ENCODE data around the gene SCAMP3. TPM values are rescaled to one million over a fixed set of nuclear protein-coding genes. Genes with fewer than 3 reads are reported as not detected.

SCAMP3 gene
- total and polyA plus RNA-seq, 2 of the 4 experiments (the other 2 are of a cell fraction) = 30.5 to 118 TPM

DNA sequence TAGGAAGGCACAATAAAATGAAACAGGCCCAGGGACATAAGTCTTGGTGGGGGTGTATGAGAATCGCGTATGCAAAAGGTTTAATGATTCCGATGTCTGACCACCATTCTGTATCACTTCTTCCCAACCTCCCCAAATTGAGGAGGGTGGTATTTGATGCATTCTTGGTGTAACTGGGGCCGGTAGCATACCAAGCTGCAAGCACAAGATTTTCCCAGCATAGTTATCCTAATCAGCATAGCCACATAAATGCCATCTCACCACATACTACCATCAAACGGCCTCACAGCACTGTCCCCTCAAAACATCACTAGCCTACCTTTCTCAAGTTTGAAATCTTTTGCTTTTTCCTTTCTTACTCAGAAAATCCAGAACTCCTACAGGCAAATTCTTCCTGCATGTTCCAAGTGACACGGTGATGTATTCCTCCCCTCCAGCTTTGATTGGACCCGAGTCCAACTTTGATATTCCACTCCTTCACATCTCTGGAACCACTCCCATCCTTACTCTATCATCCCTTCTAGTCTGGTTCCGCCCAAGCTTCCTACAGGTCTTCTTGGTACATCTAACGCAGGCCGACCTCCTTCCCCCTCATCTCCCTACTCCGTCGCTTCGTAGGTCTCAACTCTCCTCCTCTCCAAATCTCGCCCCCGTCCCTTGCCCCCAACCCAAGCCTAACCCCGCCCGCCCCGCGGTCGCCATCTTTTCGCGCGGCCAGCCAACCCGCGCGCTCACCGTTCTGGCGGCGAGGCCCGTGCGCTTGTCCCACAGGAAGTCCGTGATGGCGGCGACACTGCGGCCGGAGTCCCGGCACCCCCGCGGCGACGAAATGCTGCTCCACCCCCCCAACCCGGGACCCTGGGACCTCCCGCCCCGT is 10.5 kb upstream of the SCAMP3 start:
- ChIA-PET POLR2A (ENCODE audit: unreplicated experiment) (interaction anchor here (1.1 kb wide), 1 partner anchor 136 kb away, joined by 3 read pairs; no protein-coding TSS in a partner anchor), CTCF (interaction anchor here (1.0 to 1.3 kb wide), 3 partner anchors 10 to 100 kb away, joined by 3 to 4 read pairs (median 3); partner anchors contain the start of genes KRTCAP2 and SCAMP3)
- H2BK120ac ChIP-seq (ENCODE audit: low read depth, low read length) = no peak overlapping the region; the same call in 1 of the 2 replicates
- peak overlapping the region; percentile 78 for H4K5ac ChIP-seq (ENCODE audit: low read depth, low read length)
- TF ChIP-seq, protein P1, sequence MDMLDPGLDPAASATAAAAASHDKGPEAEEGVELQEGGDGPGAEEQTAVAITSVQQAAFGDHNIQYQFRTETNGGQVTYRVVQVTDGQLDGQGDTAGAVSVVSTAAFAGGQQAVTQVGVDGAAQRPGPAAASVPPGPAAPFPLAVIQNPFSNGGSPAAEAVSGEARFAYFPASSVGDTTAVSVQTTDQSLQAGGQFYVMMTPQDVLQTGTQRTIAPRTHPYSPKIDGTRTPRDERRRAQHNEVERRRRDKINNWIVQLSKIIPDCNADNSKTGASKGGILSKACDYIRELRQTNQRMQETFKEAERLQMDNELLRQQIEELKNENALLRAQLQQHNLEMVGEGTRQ (IDR thresholded peaks at IDR 0.05; ENCODE audit: low read depth, low read length) = no peak
- no peak for TF ChIP-seq ELK1 (IDR thresholded peaks at IDR 0.05; ENCODE audit: borderline replicate concordance, low read depth, low read length)
- 0 out of 2 replicates have a peak, but pooled peaks have one; percentile 14 for TF ChIP-seq MXI1 (IDR thresholded peaks at IDR 0.05; ENCODE audit: borderline replicate concordance, low read depth, low read length)
- TF ChIP-seq RFX5 (IDR thresholded peaks at IDR 0.05; ENCODE audit: low read depth, low read length) = no peak
- no peak for TF ChIP-seq CHD1 (IDR thresholded peaks at IDR 0.05; ENCODE audit: low read depth, low read length)
- no peak for TF ChIP-seq SMC3 (IDR thresholded peaks at IDR 0.05; ENCODE audit: low read depth, low read length)
- TF ChIP-seq RCOR1 (IDR thresholded peaks at IDR 0.05; ENCODE audit: insufficient replicate concordance, low read length) = no peak
- H2BK15ac ChIP-seq (ENCODE audit: low read depth, low read length) = no peak overlapping the region
- H2BK5ac ChIP-seq (ENCODE audit: low read depth, low read length, poor library complexity, severe bottlenecking) = peak overlapping the region; percentile 64
- H3K9ac ChIP-seq (ENCODE audit: low read depth, low read length) = peak overlapping the region; percentile 89
- H2AFZ ChIP-seq (replicated peaks; ENCODE audit: low read length, poor library complexity) = peak overlapping the region; percentile 63
- dilution Hi-C loops (cut with HindIII; ENCODE audit: low sequenced_read_pairs, unreplicated experiment) = no loop called here
- 0% methylated on average over 8 of the region's 44 CpGs; no CpG with 5 or more reads in 1 of the 2 experiments for WGBS, 2 experiments (ENCODE audit: extremely low coverage in 2 of 2, insufficient read length in 1 of 2)
- H3K14ac ChIP-seq (replicated peaks; ENCODE audit: low read depth, low read length) = peak overlapping the region; percentile 88
- H2AK9ac ChIP-seq (replicated peaks; ENCODE audit: low read depth, low read length, poor library complexity) = peak overlapping the region; percentile 71
- H3K23ac ChIP-seq (ENCODE audit: low read depth, low read length) = peak overlapping the region; percentile 91
- H3K4me3 ChIP-seq (ENCODE audit: insufficient read depth, low read depth, low read length) = peak overlapping the region; percentile 89
- H3K4ac ChIP-seq (ENCODE audit: low read depth, low read length) = peak overlapping the region; percentile 90
- intact Hi-C loops (cut with micrococcal nuclease) = loop anchor here (2.0 kb wide), 1 partner anchor 50 kb away; no protein-coding TSS in a partner anchor
- no peak overlapping the region for H2BK20ac ChIP-seq (ENCODE audit: low read depth, low read length)
- ATAC-seq (ENCODE audit: low read depth) (peak; percentile 43), DNase-seq (peak; percentile 67)
- peaks cover 27% of the 10 kb centered on the region for H3K36me3 ChIP-seq (ENCODE audit: control insufficient read depth, insufficient read depth, low read length)
- H3K56ac ChIP-seq (ENCODE audit: extremely low read depth, insufficient read depth, low read length) = peak overlapping the region; percentile 49
- H3K27me3 ChIP-seq (ENCODE audit: control insufficient read depth, insufficient read depth, low read length) = no peaks in the 10 kb centered on the region
- H3K9me1 ChIP-seq (ENCODE audit: insufficient read depth, low read length) = peaks cover 11% of the 10 kb centered on the region
- H3K4me2 ChIP-seq (ENCODE audit: low read depth, low read length) = peak overlapping the region; percentile 84
- in situ Hi-C loops (cut with MboI; ENCODE audit: low sequenced_read_pairs) = no loop called here
- H4K8ac ChIP-seq (ENCODE audit: low read depth in 2 of 2, low read length in 2 of 2) = peak overlapping the region; percentile 48 to 90; a peak in 3 of 4 replicates
- BruUV-seq (replicated peaks) = TSS peak; percentile 55
- H3K79me1 ChIP-seq (ENCODE audit: low read depth in 1 of 2, low read length in 2 of 2) = peaks cover 20 to 51% of the 10 kb centered on the region in 2 experiments
- H3K27ac ChIP-seq (ENCODE audit: insufficient read depth, low read length) = peak overlapping the region; percentile 89
- H4K91ac ChIP-seq (ENCODE audit: insufficient read depth, low read depth, low read length) = peak overlapping the region; percentile 59; the same call in 1 of the 2 replicates
- peak overlapping the region; percentile 55 for H3K18ac ChIP-seq (ENCODE audit: low read depth, low read length)
- peaks cover 14% of the 10 kb centered on the region; the same call in 1 of the 2 replicates for H4K20me1 ChIP-seq (ENCODE audit: insufficient read depth, low read length)
- H3K4me1 ChIP-seq (ENCODE audit: control insufficient read depth, insufficient read depth, low read length) = no peaks in the 10 kb centered on the region; the same call in 1 of the 2 replicates
- peak overlapping the region; percentile 76 for H2AK5ac ChIP-seq (ENCODE audit: low read depth, low read length)
- no peaks in the 10 kb centered on the region for H3K9me3 ChIP-seq (ENCODE audit: control insufficient read depth, insufficient read depth, low read length)
